HepG2 (cell line): ENCODE results near the gene PPP4R3A.

Experiments
- BRCA1 ChIP-seq: sonication (generic); formaldehyde crosslinking; IDR thresholded peaks from 2 replicates; pipeline ENCODE4 v1.4.0; 2020; ENCODE audit warnings: missing genetic modification reagents
- CTCF ChIP-seq: sonication (generic); formaldehyde crosslinking; IDR thresholded peaks from 2 replicates; pipeline ENCODE4 v1.5.0; 2020; ENCODE audit warnings: mild to moderate bottlenecking, missing genetic modification reagents, moderate library complexity
- ZNF274 ChIP-seq: sonication (generic); formaldehyde crosslinking; IDR thresholded peaks from 2 replicates; pipeline ENCODE4 v1.5.1; 2020; ENCODE audit warnings: mild to moderate bottlenecking, missing genetic modification reagents
- ZNF501 ChIP-seq: sonication (generic); formaldehyde crosslinking; IDR thresholded peaks from 2 replicates; pipeline ENCODE4 v1.5.1; 2020; ENCODE audit warnings: mild to moderate bottlenecking, moderate library complexity, missing genetic modification reagents

GRCh38 chr14:91477388-91477787 lies 32.7 kb downstream of the PPP4R3A start:
- TF ChIP-seq ZNF274 (CRISPR knock-in tag) (no peak), CTCF (no peak), ZNF501 (CRISPR knock-in tag) (no peak), BRCA1 (no peak)
